ENCODE results near the gene VPS37B. TPM values are rescaled to one million over a fixed set of nuclear protein-coding genes. Genes with fewer than 3 reads are reported as not detected.

The VPS37B gene
- total RNA-seq, 3 donors from 2014 or later, result 15.4 to 37.8 (median 34.4) TPM

DNA sequence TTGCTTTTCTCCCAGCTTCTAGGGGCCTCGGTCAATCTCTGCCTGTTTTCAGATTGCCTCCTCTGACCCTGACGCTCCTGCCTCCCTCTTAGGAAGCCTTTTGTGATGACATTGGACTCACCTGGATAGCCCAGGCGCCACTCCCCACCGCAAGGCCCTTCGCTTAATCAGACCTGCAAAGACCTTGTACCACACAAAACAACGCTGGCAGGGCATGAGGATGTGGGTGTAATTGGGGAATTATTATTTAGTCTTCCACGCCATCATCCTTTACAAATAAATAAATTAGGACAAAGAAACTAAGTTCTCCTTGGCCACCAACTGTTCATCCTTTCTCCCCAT, 7.7 kb upstream of the VPS37B start:
- Histone ChIP-seq H3K4me1 (peaks cover 0 to 4% of the 10 kb centered on the region in 2 donors), H3K9me3 (no peaks in the 10 kb centered on the region), H3K27me3 (no peaks in the 10 kb centered on the region), H3K27ac (no peak overlapping the region), H3K4me3 (no peak overlapping the region), H3K36me3 (no peaks in the 10 kb centered on the region)
- no peak for TF ChIP-seq POLR2A (IDR thresholded peaks at IDR 0.05)
- TF ChIP-seq, protein P1, sequence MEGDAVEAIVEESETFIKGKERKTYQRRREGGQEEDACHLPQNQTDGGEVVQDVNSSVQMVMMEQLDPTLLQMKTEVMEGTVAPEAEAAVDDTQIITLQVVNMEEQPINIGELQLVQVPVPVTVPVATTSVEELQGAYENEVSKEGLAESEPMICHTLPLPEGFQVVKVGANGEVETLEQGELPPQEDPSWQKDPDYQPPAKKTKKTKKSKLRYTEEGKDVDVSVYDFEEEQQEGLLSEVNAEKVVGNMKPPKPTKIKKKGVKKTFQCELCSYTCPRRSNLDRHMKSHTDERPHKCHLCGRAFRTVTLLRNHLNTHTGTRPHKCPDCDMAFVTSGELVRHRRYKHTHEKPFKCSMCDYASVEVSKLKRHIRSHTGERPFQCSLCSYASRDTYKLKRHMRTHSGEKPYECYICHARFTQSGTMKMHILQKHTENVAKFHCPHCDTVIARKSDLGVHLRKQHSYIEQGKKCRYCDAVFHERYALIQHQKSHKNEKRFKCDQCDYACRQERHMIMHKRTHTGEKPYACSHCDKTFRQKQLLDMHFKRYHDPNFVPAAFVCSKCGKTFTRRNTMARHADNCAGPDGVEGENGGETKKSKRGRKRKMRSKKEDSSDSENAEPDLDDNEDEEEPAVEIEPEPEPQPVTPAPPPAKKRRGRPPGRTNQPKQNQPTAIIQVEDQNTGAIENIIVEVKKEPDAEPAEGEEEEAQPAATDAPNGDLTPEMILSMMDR (IDR thresholded peaks at IDR 0.05), result no peak
- no peak for TF ChIP-seq POLR2AphosphoS5 (IDR thresholded peaks at IDR 0.05)
- no peak for DNase-seq (ENCODE audit: low spot score in 2 of 2)
- intact Hi-C loops (cut with DNase I; ENCODE audit: low total_unique reads), result no loop called here

DNA sequence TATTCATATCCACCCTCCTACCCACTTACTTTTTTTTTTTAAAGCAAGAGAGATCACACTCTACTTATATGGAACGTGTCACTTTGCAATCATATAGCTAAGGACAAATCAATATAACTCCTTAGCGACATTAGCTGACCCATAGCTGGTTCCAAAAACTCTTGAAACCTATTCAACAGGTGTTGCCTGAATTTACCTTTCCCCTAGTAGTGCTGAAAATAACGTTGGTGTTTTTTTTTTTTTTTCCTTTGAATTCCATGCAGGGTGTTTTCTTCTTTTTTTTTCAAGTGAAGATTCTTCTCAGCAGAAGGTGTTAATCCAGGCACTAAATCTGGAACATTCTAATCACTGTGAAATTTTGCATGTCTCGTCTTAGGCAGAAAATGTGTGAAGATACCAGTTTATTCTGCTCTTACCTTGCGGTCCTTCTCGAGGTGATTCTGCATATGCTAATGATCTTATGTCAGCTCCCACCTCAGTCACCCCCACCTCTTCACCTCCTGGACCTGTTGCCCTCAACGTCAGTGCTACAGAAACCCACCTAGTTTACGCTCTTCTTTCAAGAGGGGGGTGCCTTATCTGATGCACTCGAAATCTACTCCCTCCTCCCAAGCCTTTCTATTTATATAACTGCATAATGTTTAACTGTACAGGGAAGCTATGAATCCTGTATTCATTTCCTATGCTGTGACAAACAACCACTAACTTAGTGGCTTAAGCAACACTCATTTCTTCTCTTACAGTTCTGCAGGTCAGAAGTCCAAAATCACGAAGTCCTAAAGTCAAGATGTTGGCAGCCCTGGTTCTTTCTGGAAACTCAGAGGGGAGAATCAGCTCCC, 7.1 kb upstream of the VPS37B start:
- H3K4me3 ChIP-seq, result no peak overlapping the region
- no peaks in the 10 kb centered on the region for H3K9me3 ChIP-seq
- no peak overlapping the region for H3K27ac ChIP-seq
- intact Hi-C loops (cut with DNase I; ENCODE audit: low total_unique reads), result no loop called here
- peaks cover 0 to 4% of the 10 kb centered on the region in 2 donors for H3K4me1 ChIP-seq
- DNase-seq (ENCODE audit: low spot score in 2 of 2), result no peak
- no peaks in the 10 kb centered on the region for H3K36me3 ChIP-seq
- no peak for TF ChIP-seq POLR2A (IDR thresholded peaks at IDR 0.05)
- TF ChIP-seq, protein P1 (IDR thresholded peaks at IDR 0.05), result no peak
- TF ChIP-seq POLR2AphosphoS5 (IDR thresholded peaks at IDR 0.05), result no peak
- H3K27me3 ChIP-seq, result no peaks in the 10 kb centered on the region

DNA sequence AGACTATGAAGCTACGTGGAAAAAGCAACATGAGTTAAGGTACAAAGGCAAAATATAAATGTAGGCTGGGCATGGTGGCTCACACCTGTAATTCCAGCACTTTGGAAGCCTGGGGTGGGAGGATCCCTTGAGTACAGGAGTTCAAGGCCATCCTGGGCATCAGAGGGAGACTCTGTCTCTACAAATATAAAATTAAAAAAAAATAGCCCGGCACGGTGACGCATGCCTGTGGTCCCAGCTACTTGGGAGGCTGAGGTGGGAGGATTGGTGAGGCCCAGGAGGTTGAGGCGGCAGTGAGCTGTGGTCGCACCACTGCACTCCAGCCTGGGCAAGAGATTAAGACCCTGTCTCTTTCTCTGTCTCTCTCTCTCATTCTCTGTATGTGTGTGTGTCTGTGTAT, 4.0 kb upstream of the VPS37B start:
- H3K27me3 ChIP-seq, result no peaks in the 10 kb centered on the region
- no peak overlapping the region for H3K4me3 ChIP-seq
- H3K9me3 ChIP-seq, result no peaks in the 10 kb centered on the region
- no peak for DNase-seq (ENCODE audit: low spot score in 2 of 2)
- H3K4me1 ChIP-seq, result peaks cover 0 to 5% of the 10 kb centered on the region in 2 donors
- TF ChIP-seq POLR2A (IDR thresholded peaks at IDR 0.05) (no peak), POLR2AphosphoS5 (IDR thresholded peaks at IDR 0.05) (no peak)
- TF ChIP-seq, protein P1 (IDR thresholded peaks at IDR 0.05), result no peak
- H3K36me3 ChIP-seq, result no peaks in the 10 kb centered on the region
- intact Hi-C loops (cut with DNase I; ENCODE audit: low total_unique reads), result no loop called here
- H3K27ac ChIP-seq, result peak overlapping the region in 1 of 2 donors; percentile 98

DNA sequence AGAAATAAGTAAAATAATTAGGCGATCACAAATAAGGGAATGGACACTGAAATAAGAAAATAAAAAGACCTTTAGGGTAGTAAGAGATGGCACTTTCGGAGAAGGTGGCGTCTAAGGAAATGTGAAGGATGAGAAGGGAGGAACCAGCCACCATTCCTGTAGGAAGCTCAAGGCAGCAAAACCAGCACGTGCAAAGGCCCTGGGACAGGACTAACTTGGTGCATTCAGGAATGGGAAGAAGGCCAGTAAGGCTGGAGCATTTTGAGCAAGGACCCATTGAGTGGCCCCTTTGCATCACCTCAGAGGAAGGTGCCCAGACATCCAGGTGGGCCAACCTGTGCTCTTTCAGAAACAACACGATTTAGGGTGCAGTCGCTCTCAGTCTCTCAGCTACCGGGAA, 738 bp upstream of the VPS37B start:
- peak overlapping the region in 1 of 3 donors; percentile 93 for H3K4me3 ChIP-seq
- DNase-seq (ENCODE audit: low spot score in 2 of 2), result no peak
- intact Hi-C loops (cut with DNase I; ENCODE audit: low total_unique reads), result loop anchor here (2.0 kb wide), 1 partner anchor 50 kb away; no protein-coding TSS in a partner anchor
- no peaks in the 10 kb centered on the region for H3K27me3 ChIP-seq
- peaks cover 0 to 25% of the 10 kb centered on the region in 2 donors for H3K4me1 ChIP-seq
- TF ChIP-seq, protein P1 (IDR thresholded peaks at IDR 0.05), result no peak
- H3K27ac ChIP-seq, result peak overlapping the region; percentile 35 to 98
- H3K36me3 ChIP-seq, result no peaks in the 10 kb centered on the region
- H3K9me3 ChIP-seq, result no peaks in the 10 kb centered on the region

DNA sequence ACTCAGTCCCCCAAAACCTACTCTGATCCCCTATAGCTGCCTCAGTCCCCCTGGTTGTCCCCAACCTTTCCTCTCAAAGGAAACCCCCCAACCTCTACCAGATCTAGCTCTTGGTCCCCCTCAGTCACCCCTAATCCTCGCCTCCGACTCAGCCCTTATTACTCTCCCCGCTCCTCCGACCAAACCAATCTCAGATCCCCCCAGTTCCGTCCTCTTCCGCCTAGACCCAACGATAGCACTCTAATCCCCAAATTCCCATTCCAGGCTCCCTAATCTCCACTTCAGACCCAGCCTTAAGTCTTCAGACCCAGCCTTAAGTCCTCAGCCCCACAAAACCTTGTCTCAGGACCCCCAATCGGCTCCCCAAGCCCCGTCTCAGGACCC, 612 bp downstream of the VPS37B start:
- H3K4me3 ChIP-seq, result peak overlapping the region; percentile 92 to 98 (median 93)
- peaks cover 0 to 36% of the 10 kb centered on the region in 2 donors for H3K4me1 ChIP-seq
- peak overlapping the region; percentile 92 to 98 for H3K27ac ChIP-seq

More for the DNA sequence above, 612 bp downstream of the VPS37B start:
- no peaks in the 10 kb centered on the region for H3K9me3 ChIP-seq
- intact Hi-C loops (cut with DNase I; ENCODE audit: low total_unique reads), result no loop called here
- H3K27me3 ChIP-seq, result no peaks in the 10 kb centered on the region
- TF ChIP-seq POLR2AphosphoS5 (IDR thresholded peaks at IDR 0.05), result no peak
- no peak for TF ChIP-seq POLR2A (IDR thresholded peaks at IDR 0.05)
- TF ChIP-seq, protein P1 (IDR thresholded peaks at IDR 0.05), result no peak
- H3K36me3 ChIP-seq, result no peaks in the 10 kb centered on the region
- DNase-seq (ENCODE audit: low spot score in 2 of 2), result no peak

Measured in breast epithelium (tissue), 4 donors.